ENCODE results near the gene ARL4D.

GRCh38 chr17:43396491-43397060 is 2.2 kb upstream of the ARL4D start:
- TF ChIP-seq CTCF (IDR thresholded peaks at IDR 0.05) (no peak), ZFX (IDR thresholded peaks at IDR 0.05; ENCODE audit: borderline replicate concordance) (no peak)

Measured in 22Rv1 (cell line).